OCI-LY3 (cell line): Measurements from ENCODE around the gene GNAI3.

Source experiments
- CTCF ChIP-seq: fragments of 200-600, 300-600 bp; sonication (generic); IDR thresholded peaks from 2 replicates; pipeline ENCODE4 v1.5.1; 2014; ENCODE audit warnings: antibody characterized with exemption, low read length, low read depth
- EZH2phosphoT487 ChIP-seq: fragments of 200-600 bp; shearing (Covaris generic); IDR thresholded peaks from 2 replicates; pipeline ENCODE4 v1.6.1; 2018; ENCODE audit warnings: antibody characterized with exemption, mixed run types, low read depth

- no peak for TF ChIP-seq EZH2phosphoT487
- TF ChIP-seq CTCF = no peak
Measured at GRCh38 chr1:109529881-109530456, 18.4 kb upstream of the GNAI3 start.
